Measurements from ENCODE around the gene MAD2L1.

The MAD2L1 gene

GRCh38 chr4:120056246-120056645 is 10.4 kb downstream of the MAD2L1 start:
- no peak for DNase-seq

GRCh38 chr4:120055795-120056194 is 10.9 kb downstream of the MAD2L1 start:
- DNase-seq = no peak

- DNase-seq = no peak
These were observed 11.5 kb downstream of the MAD2L1 start for GRCh38 chr4:120055162-120055561.

- DNase-seq = no peak
These were observed 12.7 kb downstream of the MAD2L1 start for GRCh38 chr4:120053911-120054310.

GRCh38 chr4:120052856-120053255 is 13.8 kb downstream of the MAD2L1 start:
- DNase-seq = no peak

GRCh38 chr4:120051253-120051652 is 15.4 kb downstream of the MAD2L1 start:
- DNase-seq = no peak

- peak; percentile 86 for DNase-seq
These were observed 16.7 kb downstream of the MAD2L1 start for GRCh38 chr4:120049732-120050494.

GRCh38 chr4:120043828-120044227 is 22.8 kb downstream of the MAD2L1 start:
- no peak for DNase-seq

GRCh38 chr4:120037411-120037810 is 29.2 kb downstream of the MAD2L1 start:
- no peak for DNase-seq

GRCh38 chr4:120034913-120035312 is 31.7 kb downstream of the MAD2L1 start:
- no peak for DNase-seq

- DNase-seq = no peak
These were observed 39.8 kb downstream of the MAD2L1 start for GRCh38 chr4:120026853-120027252.

- no peak for DNase-seq
These were observed 41.1 kb downstream of the MAD2L1 start for GRCh38 chr4:120025516-120025915.

- no peak for DNase-seq
These were observed 47.9 kb downstream of the MAD2L1 start for GRCh38 chr4:120018786-120019185.

GRCh38 chr4:120017939-120018692 is 48.5 kb downstream of the MAD2L1 start:
- DNase-seq = no peak

- DNase-seq = no peak
These were observed 54.9 kb downstream of the MAD2L1 start for GRCh38 chr4:120011725-120012124.

GRCh38 chr4:120010646-120011045 is 56.0 kb downstream of the MAD2L1 start:
- no peak for DNase-seq

GRCh38 chr4:120009731-120010130 is 56.9 kb downstream of the MAD2L1 start:
- DNase-seq = no peak

GRCh38 chr4:120008957-120009356 is 57.7 kb downstream of the MAD2L1 start:
- no peak for DNase-seq

GRCh38 chr4:120007896-120008436 is 58.7 kb downstream of the MAD2L1 start:
- DNase-seq = no peak

- DNase-seq = no peak
These were observed 59.3 kb downstream of the MAD2L1 start for GRCh38 chr4:120007191-120007871.
